Epithelial cell of proximal tubule (primary cell): ENCODE data around the gene FHIP2A. TPM values are rescaled to one million over a fixed set of nuclear protein-coding genes. Genes with fewer than 3 reads are reported as not detected.
A peak's percentile ranks its signal among the peaks of the same experiment; 100 is the strongest.
"Not testable (repeated sequence)": the region's sequence is repeated elsewhere in the genome, so short reads cannot be mapped to it uniquely, and the experiment has no call there.

Source experiments
- DNase-seq: peaks from one replicate; pipeline ENCODE4 v3.0.0-alpha.2; 2011; ENCODE audit warnings: low read depth
- H3K4me3 ChIP-seq: 2 replicates; pipeline ENCODE4 v1.5.1; 2011; ENCODE audit warnings: low read depth, mild to moderate bottlenecking, low read length
- total RNA-seq: library from RNA; depleted of rRNA; stranded (reverse); fragments of >200 nt; gene quantifications from 2 replicates; pipeline ENCODE4 v1.2.3, GENCODE V29; 2015
- TF ChIP-seq, protein P1 (sequence below): conservative IDR thresholded peaks from 2 replicates; pipeline ENCODE4 v1.5.1; 2012; ENCODE audit warnings: low read depth, mild to moderate bottlenecking, low read length

The FHIP2A gene, protein sequence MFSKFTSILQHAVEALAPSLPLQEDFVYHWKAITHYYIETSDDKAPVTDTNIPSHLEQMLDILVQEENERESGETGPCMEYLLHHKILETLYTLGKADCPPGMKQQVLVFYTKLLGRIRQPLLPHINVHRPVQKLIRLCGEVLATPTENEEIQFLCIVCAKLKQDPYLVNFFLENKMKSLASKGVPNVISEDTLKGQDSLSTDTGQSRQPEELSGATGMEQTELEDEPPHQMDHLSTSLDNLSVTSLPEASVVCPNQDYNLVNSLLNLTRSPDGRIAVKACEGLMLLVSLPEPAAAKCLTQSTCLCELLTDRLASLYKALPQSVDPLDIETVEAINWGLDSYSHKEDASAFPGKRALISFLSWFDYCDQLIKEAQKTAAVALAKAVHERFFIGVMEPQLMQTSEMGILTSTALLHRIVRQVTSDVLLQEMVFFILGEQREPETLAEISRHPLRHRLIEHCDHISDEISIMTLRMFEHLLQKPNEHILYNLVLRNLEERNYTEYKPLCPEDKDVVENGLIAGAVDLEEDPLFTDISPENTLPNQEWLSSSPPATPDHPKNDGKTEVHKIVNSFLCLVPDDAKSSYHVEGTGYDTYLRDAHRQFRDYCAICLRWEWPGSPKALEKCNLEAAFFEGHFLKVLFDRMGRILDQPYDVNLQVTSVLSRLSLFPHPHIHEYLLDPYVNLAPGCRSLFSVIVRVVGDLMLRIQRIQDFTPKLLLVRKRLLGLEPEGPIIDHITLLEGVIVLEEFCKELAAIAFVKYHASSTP
- 10.5 and 11.6 TPM in 2 replicates for total RNA-seq

DNA sequence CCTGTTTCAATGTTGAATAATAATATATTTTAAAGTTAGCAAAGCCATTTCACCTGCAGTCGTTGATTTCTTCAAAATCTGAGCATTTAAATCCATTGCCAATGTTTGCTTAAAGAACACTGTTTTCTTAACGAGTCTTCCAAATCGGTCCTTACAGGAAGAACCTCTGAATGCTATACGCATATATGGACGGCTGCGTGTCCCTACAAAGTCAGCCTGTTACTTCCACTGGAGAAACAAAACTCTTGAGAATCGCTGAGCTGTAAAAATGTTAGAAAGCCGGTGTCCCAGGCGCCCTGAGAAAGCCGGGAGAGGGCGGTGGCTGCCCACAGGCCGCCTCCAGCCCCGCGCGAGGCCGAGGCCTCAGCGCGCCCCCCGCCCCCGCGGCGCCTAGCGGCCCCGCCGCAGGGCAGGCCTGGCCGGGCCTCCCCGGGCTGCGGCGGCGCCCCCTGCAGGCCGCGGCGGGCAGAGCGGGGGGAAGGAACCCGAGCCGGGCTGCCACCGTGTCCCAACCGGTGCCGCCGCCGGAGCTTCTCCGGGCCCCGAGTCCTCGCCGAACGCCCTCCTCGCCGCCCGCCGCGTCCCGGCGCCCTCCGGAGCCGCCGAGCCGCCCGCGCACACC, at the start of gene FHIP2A:
FHIP2A (plus strand) TSS at position 488 of the 622 bp plus-strand sequence. CDS start 299 bp downstream, outside the sequence.
- peak within 1 kb of the TSS; percentile 81 for H3K4me3 ChIP-seq
- DNase-seq = no peak
- TF ChIP-seq, protein P1, sequence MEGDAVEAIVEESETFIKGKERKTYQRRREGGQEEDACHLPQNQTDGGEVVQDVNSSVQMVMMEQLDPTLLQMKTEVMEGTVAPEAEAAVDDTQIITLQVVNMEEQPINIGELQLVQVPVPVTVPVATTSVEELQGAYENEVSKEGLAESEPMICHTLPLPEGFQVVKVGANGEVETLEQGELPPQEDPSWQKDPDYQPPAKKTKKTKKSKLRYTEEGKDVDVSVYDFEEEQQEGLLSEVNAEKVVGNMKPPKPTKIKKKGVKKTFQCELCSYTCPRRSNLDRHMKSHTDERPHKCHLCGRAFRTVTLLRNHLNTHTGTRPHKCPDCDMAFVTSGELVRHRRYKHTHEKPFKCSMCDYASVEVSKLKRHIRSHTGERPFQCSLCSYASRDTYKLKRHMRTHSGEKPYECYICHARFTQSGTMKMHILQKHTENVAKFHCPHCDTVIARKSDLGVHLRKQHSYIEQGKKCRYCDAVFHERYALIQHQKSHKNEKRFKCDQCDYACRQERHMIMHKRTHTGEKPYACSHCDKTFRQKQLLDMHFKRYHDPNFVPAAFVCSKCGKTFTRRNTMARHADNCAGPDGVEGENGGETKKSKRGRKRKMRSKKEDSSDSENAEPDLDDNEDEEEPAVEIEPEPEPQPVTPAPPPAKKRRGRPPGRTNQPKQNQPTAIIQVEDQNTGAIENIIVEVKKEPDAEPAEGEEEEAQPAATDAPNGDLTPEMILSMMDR = no peak

DNA sequence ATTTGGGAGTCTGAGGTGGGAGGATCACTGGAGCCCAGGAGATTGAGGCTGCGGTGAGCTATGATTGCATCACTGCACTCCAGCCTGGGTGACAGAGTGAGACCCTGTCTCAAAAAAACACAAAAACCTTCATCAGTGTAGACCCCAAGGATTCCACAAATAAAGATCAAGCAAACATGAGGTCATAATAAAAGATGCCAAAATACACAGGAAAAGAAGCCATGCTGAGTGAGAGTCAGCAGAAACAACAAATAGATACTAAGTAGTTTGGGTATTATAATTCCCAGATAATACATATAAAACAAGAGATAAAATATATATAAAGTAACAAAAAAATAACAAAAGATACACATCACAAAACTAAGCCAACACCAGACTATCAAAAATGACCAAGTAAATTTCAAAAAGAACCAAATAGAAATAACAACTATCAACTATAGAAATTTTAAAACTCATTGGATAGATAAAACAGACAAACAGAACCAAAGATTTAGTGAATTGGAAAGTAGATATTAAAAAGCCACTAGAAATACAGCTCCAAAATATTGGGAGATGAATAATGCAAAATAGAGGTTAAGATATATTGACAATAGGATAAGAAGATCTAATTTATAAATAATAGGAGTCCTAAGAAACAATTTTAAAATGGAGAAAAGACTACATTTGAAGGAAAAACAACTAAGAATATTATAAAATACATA, 48.9 kb upstream of the FHIP2A start:
- no peak overlapping the region for H3K4me3 ChIP-seq
- TF ChIP-seq, protein P1 = no peak
- no peak for DNase-seq

DNA sequence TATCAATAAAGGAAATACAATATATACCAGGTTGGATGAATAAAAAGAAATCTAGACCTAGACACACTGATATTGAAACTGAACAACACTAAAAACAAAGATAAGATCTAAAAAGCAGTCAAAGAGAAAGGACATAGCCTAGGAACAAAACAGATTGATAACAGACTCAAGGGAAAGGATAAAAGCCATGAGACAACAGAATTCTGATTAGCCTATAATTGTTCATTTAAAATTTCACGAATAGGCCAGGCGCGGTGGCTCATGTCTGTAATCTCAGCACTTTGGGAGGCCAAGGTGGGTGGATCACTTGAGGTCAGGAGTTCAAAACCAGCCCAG, 48.4 kb upstream of the FHIP2A start:
- no peak overlapping the region for H3K4me3 ChIP-seq
- no peak for DNase-seq
- TF ChIP-seq, protein P1 = no peak

DNA sequence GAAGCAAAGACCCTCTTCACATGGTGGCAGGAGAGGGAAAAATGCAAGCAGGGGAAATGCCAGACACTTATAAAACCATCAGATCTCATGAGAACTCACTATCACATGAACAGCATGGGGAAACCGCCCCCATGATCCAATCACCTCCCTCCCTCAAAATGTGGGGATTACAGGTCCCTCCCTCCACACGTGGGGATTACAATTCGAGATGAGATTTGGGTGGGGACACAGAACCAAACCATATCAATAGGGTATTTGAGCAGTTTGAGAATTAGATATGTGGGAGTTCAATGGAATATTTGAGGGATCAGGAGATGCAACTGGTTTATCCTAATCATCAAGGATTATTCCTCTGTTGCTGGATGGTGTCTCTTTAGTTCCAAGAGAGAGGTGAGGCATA, 46.5 kb upstream of the FHIP2A start:
- DNase-seq = not testable (repeated sequence)

DNA sequence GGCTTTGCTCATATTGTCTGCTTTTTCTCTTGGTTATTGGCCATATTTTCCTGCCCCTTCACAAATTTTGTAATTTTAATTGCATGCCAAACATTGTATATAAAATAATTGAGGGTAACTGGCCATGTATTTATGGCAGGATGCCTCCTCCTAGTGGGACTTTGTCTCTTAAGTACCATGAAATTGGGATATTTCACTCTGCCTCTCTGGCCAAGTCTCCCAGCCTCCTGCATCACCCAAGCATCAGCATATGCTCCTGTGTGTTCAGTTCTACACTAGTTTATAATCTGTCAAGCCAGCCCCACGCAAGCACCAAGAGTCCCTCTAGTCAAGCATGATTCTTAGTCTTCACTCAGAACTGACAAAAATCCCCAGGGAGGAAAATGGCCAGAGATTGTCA, 44.2 kb upstream of the FHIP2A start:
- no peak overlapping the region for H3K4me3 ChIP-seq
- DNase-seq = no peak
- TF ChIP-seq, protein P1 = no peak

More for the DNA sequence above, 46.5 kb upstream of the FHIP2A start:
- not testable (repeated sequence) for H3K4me3 ChIP-seq

DNA sequence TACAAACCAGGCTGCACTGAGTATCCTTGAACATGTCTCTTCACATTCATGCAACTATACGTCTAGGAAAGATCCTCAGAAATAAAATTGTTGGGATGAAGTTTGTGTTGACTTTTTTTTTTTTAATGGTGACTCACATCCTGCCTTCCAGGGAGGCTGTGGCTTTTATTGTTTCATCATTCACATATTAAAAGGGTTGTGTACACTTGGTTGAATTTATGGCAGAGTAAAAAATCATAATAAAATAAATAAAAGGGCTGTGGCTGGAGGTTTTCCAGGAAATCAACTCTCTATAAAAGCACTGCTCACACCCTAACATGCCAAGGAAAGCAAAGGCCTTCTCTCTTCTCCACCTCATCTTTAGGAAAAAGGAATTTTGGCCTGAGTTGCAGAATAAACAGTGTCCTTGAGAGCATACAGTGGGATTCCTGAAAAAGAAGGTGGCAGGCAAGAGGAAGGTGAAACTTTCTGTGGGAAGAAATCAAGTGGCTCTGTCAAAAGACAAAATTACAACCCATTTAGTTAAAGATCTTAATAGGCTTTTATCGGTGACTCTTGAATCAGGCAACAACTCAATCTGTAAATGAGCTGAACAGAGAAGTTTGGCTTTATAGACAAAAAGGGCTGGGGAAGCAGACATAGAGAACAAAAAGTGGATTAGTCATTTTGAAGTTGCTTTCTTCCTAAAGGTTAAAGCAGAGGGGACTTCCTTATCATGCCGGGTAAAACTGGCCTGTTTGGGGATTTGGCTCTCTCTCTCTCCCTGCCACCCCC, 41.6 kb upstream of the FHIP2A start:
- TF ChIP-seq, protein P1 = no peak
- no peak overlapping the region for H3K4me3 ChIP-seq
- DNase-seq = no peak
